Cardiac muscle cell (in vitro differentiated cells and primary cell): ENCODE measurements around the gene LGALS14. TPM values are rescaled to one million over a fixed set of nuclear protein-coding genes. Genes with fewer than 3 reads are reported as not detected.
"Not testable (repeated sequence)": the region's sequence is repeated elsewhere in the genome, so short reads cannot be mapped to it uniquely, and the experiment has no call there.

Source experiments
- DNase-seq, 2 donors: peaks; one replicate each; pipeline versions ENCODE4 v3.0.0 to v3.0.0-alpha.2; 2010 to 2017; ENCODE audit warnings: low read depth in 1 of 2, low spot score in 1 of 2
- H3K27ac ChIP-seq: fragments of 200-600 bp; sonication (generic); 2 replicates; pipeline ENCODE4 v1.5.1; 2016
- H3K27me3 ChIP-seq: fragments of 200-600 bp; sonication (generic); 2 replicates; pipeline ENCODE4 v1.6.0; 2016; ENCODE audit warnings: control low read depth
- H3K36me3 ChIP-seq: fragments of 200-600 bp; sonication (generic); 2 replicates; pipeline ENCODE4 v1.5.1; 2016; ENCODE audit warnings: control low read depth
- H3K4me1 ChIP-seq: fragments of 200-600 bp; sonication (generic); 2 replicates; pipeline ENCODE4 v1.8.1; 2017; ENCODE audit warnings: low read depth, mild to moderate bottlenecking, mixed run types
- H3K4me3 ChIP-seq: fragments of 200-600 bp; sonication (generic); 2 replicates; pipeline ENCODE4 v1.5.1; 2016; ENCODE audit warnings: mild to moderate bottlenecking
- H3K9me3 ChIP-seq: fragments of 200-600 bp; sonication (generic); 2 replicates; pipeline ENCODE4 v1.5.1; 2017; ENCODE audit warnings: low read depth, mild to moderate bottlenecking, control low read depth
- polyA plus RNA-seq: library from polyadenylated mRNA; unstranded; fragments of >200 nt; fragmentation: Nextera tagmentation; extraction: Ambion mirVana; gene quantifications from 2 replicates; pipeline ENCODE4 v1.2.1, GENCODE V29; 2016
- total RNA-seq: library from RNA; depleted of rRNA; stranded (reverse); fragments of >200 nt; gene quantifications from 2 replicates; pipeline ENCODE4 v1.2.3, GENCODE V29; 2016
- TF ChIP-seq, protein P1 (sequence below): IDR thresholded peaks from 2 replicates; pipeline ENCODE4 v1.5.1; 2012; ENCODE audit warnings: low read depth, mild to moderate bottlenecking, low read length

The LGALS14 gene
- total and polyA plus RNA-seq, 2 experiments from 2014 or later = not detected

DNA sequence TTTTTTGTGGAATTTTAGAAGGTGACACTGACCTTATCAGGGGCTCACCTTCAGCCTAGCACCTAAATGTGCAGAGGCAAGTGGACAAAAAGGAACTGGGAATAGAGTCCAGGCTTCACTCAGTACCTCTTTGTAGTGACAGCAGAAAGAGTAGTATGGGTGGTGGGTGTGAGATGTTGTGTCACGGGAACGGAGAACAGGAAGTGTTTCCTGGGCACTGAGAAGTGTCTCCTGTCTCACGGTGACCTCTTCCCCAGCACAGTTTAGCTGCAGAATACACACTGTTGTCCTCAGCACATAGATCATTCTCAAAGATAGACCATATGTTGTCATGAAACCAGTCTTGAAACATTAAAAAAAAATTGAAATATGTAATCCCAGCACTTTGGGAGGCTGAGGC lies 17.5 kb upstream of the LGALS14 start:
- DNase-seq = no peak

DNA sequence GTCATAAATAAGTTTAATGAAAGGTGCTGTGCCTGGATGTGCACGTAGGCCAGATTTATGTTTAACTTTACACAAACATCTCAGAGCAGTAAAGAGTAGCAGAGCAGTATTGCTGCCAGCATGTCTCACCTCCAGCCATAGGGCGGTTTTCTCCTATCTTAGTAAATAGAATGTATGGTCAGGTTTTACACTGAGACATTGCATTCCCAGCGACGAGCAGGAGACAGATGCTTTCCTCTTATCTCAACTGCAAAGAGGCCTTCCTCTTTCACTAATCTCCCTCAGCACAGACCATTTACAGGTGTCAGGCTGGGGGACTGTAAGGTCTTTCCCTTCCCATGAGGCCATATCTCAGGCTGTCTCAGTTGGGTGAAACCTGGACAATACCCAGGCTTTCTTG lies 15.6 kb upstream of the LGALS14 start:
- H3K9me3 ChIP-seq, DNase-seq, H3K27me3 ChIP-seq, H3K27ac ChIP-seq, H3K4me3 ChIP-seq, H3K36me3 ChIP-seq, H3K4me1 ChIP-seq: not testable (repeated sequence)

More for the DNA sequence above, 17.5 kb upstream of the LGALS14 start:
- no peaks in the 10 kb centered on the region for H3K9me3 ChIP-seq
- H3K4me3 ChIP-seq = no peak overlapping the region
- no peaks in the 10 kb centered on the region for H3K27me3 ChIP-seq
- H3K27ac ChIP-seq = no peak overlapping the region
- no peaks in the 10 kb centered on the region for H3K36me3 ChIP-seq
- TF ChIP-seq, protein P1, sequence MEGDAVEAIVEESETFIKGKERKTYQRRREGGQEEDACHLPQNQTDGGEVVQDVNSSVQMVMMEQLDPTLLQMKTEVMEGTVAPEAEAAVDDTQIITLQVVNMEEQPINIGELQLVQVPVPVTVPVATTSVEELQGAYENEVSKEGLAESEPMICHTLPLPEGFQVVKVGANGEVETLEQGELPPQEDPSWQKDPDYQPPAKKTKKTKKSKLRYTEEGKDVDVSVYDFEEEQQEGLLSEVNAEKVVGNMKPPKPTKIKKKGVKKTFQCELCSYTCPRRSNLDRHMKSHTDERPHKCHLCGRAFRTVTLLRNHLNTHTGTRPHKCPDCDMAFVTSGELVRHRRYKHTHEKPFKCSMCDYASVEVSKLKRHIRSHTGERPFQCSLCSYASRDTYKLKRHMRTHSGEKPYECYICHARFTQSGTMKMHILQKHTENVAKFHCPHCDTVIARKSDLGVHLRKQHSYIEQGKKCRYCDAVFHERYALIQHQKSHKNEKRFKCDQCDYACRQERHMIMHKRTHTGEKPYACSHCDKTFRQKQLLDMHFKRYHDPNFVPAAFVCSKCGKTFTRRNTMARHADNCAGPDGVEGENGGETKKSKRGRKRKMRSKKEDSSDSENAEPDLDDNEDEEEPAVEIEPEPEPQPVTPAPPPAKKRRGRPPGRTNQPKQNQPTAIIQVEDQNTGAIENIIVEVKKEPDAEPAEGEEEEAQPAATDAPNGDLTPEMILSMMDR = no peak
- H3K4me1 ChIP-seq = no peaks in the 10 kb centered on the region

DNA sequence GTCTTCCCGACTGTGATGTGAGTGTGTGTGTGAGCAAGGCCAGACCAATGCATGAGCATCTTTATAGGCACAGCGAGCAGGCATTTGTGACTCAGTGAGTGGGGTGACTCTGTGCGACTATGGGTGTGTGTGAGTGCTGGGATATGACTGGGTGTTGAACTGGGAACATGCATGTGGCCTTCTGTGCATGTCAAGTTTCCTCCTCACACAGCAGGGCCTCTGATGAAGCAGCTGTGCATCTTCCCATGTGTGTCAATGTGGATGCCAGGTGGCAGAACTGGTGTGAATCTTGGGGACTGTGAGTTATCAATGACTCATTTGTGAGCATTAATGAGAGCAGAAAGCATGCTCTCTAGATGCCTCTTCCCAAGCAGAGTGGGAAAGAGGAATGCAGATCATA lies 12.1 kb upstream of the LGALS14 start:
- DNase-seq = no peak
- no peaks in the 10 kb centered on the region for H3K27me3 ChIP-seq
- no peaks in the 10 kb centered on the region for H3K9me3 ChIP-seq
- no peak overlapping the region for H3K27ac ChIP-seq
- H3K36me3 ChIP-seq = no peaks in the 10 kb centered on the region
- no peak overlapping the region for H3K4me3 ChIP-seq
- no peaks in the 10 kb centered on the region for H3K4me1 ChIP-seq
- TF ChIP-seq, protein P1 = no peak

DNA sequence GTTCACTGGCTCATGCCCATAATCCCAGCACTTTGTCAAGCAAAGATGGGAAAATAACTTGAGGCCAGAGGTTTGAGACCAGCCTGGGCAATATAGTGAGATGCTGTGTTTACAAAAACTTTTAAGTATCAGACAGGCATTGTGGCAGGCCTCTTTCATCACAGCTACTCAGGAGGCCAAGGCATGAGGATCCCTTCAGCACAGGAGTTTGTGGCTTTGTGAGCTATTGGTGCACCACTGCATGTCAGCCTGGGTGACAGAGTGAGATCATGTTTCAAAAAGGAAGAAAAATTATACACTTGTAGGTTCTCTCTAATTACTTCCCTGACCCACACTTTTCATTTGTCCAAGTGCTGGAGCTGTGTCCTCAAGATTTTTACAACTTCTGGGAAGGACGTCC lies 11.5 kb upstream of the LGALS14 start:
- H3K4me3 ChIP-seq = no peak overlapping the region
- H3K27ac ChIP-seq = no peak overlapping the region
- no peaks in the 10 kb centered on the region for H3K27me3 ChIP-seq
- H3K4me1 ChIP-seq = no peaks in the 10 kb centered on the region
- TF ChIP-seq, protein P1 = no peak
- no peak for DNase-seq
- no peaks in the 10 kb centered on the region for H3K36me3 ChIP-seq
- H3K9me3 ChIP-seq = no peaks in the 10 kb centered on the region

DNA sequence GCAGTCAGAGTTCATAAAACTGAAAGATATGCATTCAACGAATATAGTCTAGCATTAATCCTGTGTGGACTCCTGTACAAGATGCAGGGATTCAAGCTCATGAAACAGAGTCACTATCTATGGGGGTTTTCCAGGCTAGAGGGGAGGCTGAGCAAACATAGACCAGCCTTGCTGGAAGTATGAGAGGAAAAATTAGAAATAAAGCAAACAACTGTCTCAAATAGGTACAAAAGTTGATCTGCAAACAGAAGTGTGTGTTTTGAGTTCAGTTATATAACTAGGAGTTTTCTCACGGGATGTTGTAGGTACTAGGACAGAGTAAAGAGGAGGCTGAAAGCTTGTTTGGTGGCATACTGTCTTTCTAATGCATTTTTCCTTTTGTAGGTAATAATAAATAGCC lies 8.5 kb upstream of the LGALS14 start:
- Histone ChIP-seq H3K27ac (no peak overlapping the region), H3K27me3 (no peaks in the 10 kb centered on the region), H3K4me1 (no peaks in the 10 kb centered on the region), H3K4me3 (no peak overlapping the region), H3K9me3 (no peaks in the 10 kb centered on the region), H3K36me3 (no peaks in the 10 kb centered on the region)
- DNase-seq = no peak
- TF ChIP-seq, protein P1 = no peak

DNA sequence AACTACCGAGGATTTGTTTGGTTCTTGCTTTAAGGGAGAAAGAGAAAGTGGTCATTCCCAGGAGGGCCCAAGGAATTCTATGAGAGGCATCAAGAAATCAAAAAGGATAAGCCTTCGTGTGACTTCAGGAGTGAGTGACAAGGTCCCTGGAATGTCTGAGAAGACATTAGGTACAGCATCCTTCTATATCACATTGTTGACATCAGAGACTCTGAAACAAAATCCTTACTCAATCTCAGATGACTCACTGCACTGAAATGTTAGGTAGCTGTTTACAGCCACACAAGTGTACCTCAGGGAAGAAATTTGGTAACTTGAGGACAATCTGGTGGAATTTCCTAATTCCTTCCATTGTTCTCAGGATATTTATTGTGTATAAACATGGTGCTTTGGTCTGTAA lies 7.9 kb upstream of the LGALS14 start:
- no peaks in the 10 kb centered on the region for H3K27me3 ChIP-seq
- H3K36me3 ChIP-seq = no peaks in the 10 kb centered on the region
- H3K9me3 ChIP-seq = no peaks in the 10 kb centered on the region
- TF ChIP-seq, protein P1 = no peak
- no peaks in the 10 kb centered on the region for H3K4me1 ChIP-seq
- H3K4me3 ChIP-seq = no peak overlapping the region
- no peak overlapping the region for H3K27ac ChIP-seq
- no peak for DNase-seq
